Retinal pigment epithelial cell (primary cell): ENCODE results near the gene SUDS3.

Experiments
- DNase-seq: peaks from one replicate; pipeline ENCODE4 v3.0.0-alpha.2; 2010; ENCODE audit warnings: low read depth
- H3K4me3 ChIP-seq: 2 replicates; pipeline ENCODE4 v1.5.1; 2011; ENCODE audit warnings: mild to moderate bottlenecking, low read length, control low read depth, moderate library complexity
- TF ChIP-seq, protein P1 (sequence below): conservative IDR thresholded peaks from 2 replicates; pipeline ENCODE4 v1.5.1; 2011; ENCODE audit warnings: low read depth, low read length, control low read depth, inconsistent platforms

SUDS3 gene

DNA sequence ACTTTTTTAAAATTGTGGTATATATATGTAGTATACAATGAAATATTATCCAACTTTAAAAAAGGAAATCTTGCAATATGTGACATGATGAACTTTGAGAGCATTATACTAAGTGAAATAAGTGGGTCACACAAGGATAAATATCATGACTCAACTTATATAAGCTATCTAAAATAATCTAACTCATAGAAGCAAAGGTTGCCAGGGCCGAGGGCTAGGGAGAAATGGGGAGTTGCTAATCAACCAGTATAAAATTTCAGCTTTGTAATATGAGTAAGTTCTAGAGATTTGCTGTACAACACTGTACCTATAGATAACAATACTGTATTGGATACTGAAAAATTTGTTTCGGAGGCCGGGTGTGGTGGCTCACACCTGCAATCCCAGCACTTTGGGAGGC lies 42.1 kb upstream of the SUDS3 start:
- no peak overlapping the region for H3K4me3 ChIP-seq
- TF ChIP-seq, protein P1, sequence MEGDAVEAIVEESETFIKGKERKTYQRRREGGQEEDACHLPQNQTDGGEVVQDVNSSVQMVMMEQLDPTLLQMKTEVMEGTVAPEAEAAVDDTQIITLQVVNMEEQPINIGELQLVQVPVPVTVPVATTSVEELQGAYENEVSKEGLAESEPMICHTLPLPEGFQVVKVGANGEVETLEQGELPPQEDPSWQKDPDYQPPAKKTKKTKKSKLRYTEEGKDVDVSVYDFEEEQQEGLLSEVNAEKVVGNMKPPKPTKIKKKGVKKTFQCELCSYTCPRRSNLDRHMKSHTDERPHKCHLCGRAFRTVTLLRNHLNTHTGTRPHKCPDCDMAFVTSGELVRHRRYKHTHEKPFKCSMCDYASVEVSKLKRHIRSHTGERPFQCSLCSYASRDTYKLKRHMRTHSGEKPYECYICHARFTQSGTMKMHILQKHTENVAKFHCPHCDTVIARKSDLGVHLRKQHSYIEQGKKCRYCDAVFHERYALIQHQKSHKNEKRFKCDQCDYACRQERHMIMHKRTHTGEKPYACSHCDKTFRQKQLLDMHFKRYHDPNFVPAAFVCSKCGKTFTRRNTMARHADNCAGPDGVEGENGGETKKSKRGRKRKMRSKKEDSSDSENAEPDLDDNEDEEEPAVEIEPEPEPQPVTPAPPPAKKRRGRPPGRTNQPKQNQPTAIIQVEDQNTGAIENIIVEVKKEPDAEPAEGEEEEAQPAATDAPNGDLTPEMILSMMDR, result no peak
- no peak for DNase-seq

DNA sequence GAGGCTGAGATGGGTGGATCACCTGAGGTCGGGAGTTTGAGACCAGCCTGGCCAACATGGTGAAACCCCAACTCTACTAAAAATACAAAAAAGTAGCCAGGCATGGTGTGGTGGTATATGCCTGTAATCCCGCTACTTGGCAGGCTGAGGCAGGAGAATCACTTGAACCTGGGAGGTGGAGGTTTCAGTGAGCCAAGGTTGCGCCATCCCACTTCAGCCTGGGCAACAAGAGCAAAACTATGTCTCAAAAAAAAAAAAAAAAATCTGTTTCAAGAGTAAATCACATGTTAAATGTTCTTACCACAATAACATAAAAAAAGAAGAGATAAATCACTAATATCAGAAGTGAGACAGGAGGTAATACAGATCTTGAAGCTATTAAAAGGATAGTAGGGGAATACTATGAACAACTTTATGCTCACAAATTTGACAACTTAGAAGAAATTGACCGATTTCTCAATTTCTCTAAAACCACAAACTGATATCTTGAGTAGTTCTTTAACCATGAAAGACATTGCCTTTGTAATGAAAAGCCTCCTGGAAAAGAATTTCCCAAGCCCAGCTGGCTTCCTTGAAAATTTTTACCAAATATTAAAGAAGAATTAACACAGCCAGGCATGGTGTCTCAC lies 41.3 kb upstream of the SUDS3 start:
- DNase-seq, result no peak
- no peak overlapping the region for H3K4me3 ChIP-seq
- TF ChIP-seq, protein P1, result no peak

DNA sequence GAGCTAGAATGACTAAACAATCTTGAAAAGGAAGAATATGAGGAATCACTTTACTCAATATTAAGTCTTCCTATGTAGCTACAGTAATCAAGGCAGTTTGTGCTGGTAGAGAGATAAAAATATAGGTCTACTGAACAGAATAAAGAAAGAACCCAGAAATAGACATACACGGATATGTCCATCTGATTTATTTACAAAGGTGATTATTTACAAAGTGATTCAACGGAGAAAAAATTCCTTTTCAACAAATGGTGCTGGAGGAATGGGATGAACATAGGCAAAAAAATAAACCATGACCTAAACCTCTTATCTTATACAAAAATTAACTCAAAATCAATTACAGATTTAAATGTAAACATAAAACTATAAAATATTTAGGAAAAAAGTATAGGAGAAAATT lies 40.2 kb upstream of the SUDS3 start:
- H3K4me3 ChIP-seq, result no peak overlapping the region
- DNase-seq, result no peak
- TF ChIP-seq, protein P1, result no peak

DNA sequence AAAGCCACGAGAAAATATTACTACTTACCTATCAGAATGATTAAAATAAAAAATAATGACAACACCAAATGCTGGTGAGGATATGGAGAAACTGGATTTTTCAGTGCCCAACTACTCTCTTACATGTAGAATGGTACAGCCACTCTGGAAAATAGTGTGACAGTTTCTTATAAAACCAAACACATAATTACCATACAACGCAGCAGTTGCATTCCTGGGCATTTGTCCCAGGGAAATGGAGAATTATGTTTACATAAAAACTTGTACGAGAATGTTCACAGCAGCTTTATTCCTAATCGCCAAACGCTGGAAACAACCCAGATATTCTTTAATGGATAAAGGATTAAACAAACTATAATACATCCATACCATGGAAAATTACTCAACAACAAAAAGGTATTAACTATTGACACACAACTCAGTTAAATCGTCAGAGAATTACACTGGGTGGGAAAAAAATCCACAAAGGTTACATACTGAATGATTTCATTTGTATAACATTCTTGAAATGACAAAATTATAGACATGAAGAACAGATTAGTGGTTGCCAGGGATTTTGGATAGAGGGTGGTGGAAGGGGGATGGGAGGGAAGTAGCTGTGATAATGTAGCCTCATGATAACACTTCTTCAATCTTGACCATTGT lies 39.0 kb upstream of the SUDS3 start:
- DNase-seq, result peak; percentile 81
- TF ChIP-seq, protein P1, result no peak
- no peak overlapping the region for H3K4me3 ChIP-seq

DNA sequence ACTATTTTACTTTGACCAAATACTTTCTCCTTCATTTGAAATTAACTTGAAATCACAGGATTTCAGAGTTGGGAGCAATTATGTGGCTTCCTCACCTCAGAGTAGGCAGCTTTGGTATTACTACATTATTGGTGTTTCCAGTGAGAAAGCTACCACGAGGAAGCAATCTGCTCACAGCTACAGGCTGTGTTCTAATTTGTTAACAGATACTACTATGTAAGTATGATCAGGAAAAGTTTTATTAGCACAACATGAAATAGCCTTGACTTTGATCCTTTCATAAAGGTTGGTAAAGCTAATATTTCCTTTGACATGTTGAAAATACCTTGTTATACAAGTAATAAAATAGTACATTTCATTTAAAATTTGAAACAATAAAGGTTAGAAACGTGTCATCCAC lies 34.3 kb upstream of the SUDS3 start:
- TF ChIP-seq, protein P1, result no peak
- no peak for DNase-seq

DNA sequence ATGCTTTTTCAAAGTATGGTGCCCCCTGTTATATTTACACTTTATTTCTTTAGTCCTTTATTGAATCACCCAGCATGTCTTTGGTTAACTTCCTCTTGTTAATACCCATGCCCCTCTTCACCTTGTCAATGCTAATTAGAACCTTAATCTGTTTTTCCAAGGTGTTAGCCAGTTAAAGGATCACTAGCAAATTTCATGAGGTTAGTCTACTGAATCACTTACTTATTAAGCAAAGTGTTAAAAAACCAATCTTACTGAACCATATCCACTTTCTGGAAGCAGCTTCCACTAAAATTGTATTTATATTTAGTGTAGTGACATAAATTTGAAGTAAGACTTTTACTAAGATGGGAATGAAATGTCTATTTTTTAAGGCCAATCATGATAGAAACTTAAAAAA lies 31.5 kb upstream of the SUDS3 start:
- TF ChIP-seq, protein P1, result no peak
- no peak overlapping the region for H3K4me3 ChIP-seq
- DNase-seq, result no peak

More for the DNA sequence above, 34.3 kb upstream of the SUDS3 start:
- H3K4me3 ChIP-seq, result no peak overlapping the region

DNA sequence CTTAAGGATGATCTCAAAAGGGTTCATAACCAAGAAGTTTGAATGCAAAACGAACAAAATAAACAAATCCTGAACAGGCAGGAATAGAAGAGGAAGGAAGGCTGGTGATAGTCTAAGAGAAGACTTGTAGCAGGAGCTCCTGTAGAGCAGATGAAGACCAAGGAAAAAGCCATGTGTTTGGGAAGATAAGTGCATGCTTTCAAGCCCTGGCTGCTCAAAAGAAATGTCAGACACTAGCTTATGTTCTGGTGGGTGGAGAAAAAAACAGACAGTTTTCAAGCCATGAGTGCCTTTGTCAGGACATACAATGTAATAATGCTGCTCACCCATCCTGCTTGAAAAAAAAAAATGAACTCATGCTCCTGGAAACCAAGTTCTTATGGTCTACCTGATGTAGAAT lies 31.0 kb upstream of the SUDS3 start:
- no peak overlapping the region for H3K4me3 ChIP-seq
- TF ChIP-seq, protein P1, result no peak
- DNase-seq, result no peak
